Astrocyte (in vitro differentiated cells and primary cell): ENCODE results near the gene CDK15. TPM values are rescaled to one million over a fixed set of nuclear protein-coding genes. Genes with fewer than 3 reads are reported as not detected.

Experiments
- DNase-seq: peaks from one replicate; pipeline ENCODE4 v3.0.0-alpha.2; 2010; ENCODE audit warnings: low read depth
- FAIRE-seq: peaks from 2 replicates; lab custom pipeline; 2011; peaks lifted over from hg19 to GRCh38; lab: Jason Lieb, UNC
- H2AFZ ChIP-seq: 2 replicates; pipeline ENCODE4 v1.6.0; 2012; ENCODE audit warnings: low read depth, low read length, inconsistent platforms
- H3K27ac ChIP-seq: 2 replicates; pipeline ENCODE4 v1.5.1; 2011; ENCODE audit warnings: low read depth, low read length, inconsistent platforms
- H3K27me3 ChIP-seq: 2 replicates; pipeline ENCODE4 v1.6.0; 2011; ENCODE audit warnings: low read length, inconsistent platforms; ENCODE audit not compliant: insufficient read depth
- H3K36me3 ChIP-seq: 2 replicates; pipeline ENCODE4 v1.5.1; 2011; ENCODE audit warnings: low read length, inconsistent platforms; ENCODE audit not compliant: insufficient read depth
- H3K4me1 ChIP-seq: 2 replicates; pipeline ENCODE4 v1.5.1; 2011; ENCODE audit warnings: low read length, inconsistent platforms; ENCODE audit not compliant: insufficient read depth
- H3K4me2 ChIP-seq: 2 replicates; pipeline ENCODE4 v1.6.0; 2012; ENCODE audit warnings: low read length, inconsistent platforms
- H3K4me3 ChIP-seq: 2 replicates; pipeline ENCODE4 v1.5.1; 2011; ENCODE audit warnings: low read depth, mild to moderate bottlenecking, low read length, inconsistent platforms; ENCODE audit not compliant: insufficient read depth
- H3K79me2 ChIP-seq: 2 replicates; pipeline ENCODE4 v1.6.0; 2012; ENCODE audit warnings: mild to moderate bottlenecking, low read length, inconsistent platforms; ENCODE audit not compliant: insufficient read depth
- H3K9ac ChIP-seq: 2 replicates; pipeline ENCODE4 v1.6.0; 2012; ENCODE audit warnings: mild to moderate bottlenecking, low read length, inconsistent platforms
- H3K9me3 ChIP-seq: 2 replicates; pipeline ENCODE4 v1.5.1; 2012; ENCODE audit warnings: low read depth, mild to moderate bottlenecking, low read length, inconsistent platforms; ENCODE audit not compliant: insufficient read depth
- H4K20me1 ChIP-seq: 2 replicates; pipeline ENCODE4 v1.6.0; 2012; ENCODE audit warnings: low read length, inconsistent platforms; ENCODE audit not compliant: insufficient read depth
- H3K27ac Mint-ChIP-seq: one replicate; pipeline ENCODE4 v1.8.0; 2021; ENCODE audit warnings: mild to moderate bottlenecking, mixed read lengths; ENCODE audit not compliant: unreplicated experiment
- H3K27me3 Mint-ChIP-seq: one replicate; pipeline ENCODE4 v1.8.0; 2021; ENCODE audit warnings: low read depth, mixed read lengths; ENCODE audit not compliant: unreplicated experiment
- H3K36me3 Mint-ChIP-seq: one replicate; pipeline ENCODE4 v1.8.0; 2021; ENCODE audit warnings: low read depth, mixed read lengths; ENCODE audit not compliant: unreplicated experiment
- H3K4me1 Mint-ChIP-seq: one replicate; pipeline ENCODE4 v1.8.0; 2021; ENCODE audit warnings: low read depth, mixed read lengths; ENCODE audit not compliant: unreplicated experiment
- H3K4me3 Mint-ChIP-seq: one replicate; pipeline ENCODE4 v1.8.0; 2021; ENCODE audit warnings: mild to moderate bottlenecking, moderate library complexity, mixed read lengths; ENCODE audit not compliant: unreplicated experiment
- H3K9me3 Mint-ChIP-seq: one replicate; pipeline ENCODE4 v1.8.0; 2021; ENCODE audit warnings: mild to moderate bottlenecking, mixed read lengths; ENCODE audit not compliant: unreplicated experiment
- EZH2 ChIP-seq: IDR thresholded peaks from 2 replicates; pipeline ENCODE4 v1.6.1; 2012; ENCODE audit warnings: mild to moderate bottlenecking, low read length, inconsistent platforms; ENCODE audit not compliant: insufficient read depth
- total RNA-seq: library from RNA; stranded (reverse); gene quantifications from 2 replicates; pipeline ENCODE4 v1.2.1, GENCODE V29; 2021
- TF ChIP-seq, protein P1 (sequence below): IDR thresholded peaks from 2 replicates; pipeline ENCODE4 v1.5.1; 2011; ENCODE audit warnings: low read depth, mild to moderate bottlenecking, inconsistent platforms, low read length, moderate library complexity; ENCODE audit not compliant: insufficient read depth

CDK15 gene
- total RNA-seq, 1 donor from 2014 or later = 6.6 TPM

DNA sequence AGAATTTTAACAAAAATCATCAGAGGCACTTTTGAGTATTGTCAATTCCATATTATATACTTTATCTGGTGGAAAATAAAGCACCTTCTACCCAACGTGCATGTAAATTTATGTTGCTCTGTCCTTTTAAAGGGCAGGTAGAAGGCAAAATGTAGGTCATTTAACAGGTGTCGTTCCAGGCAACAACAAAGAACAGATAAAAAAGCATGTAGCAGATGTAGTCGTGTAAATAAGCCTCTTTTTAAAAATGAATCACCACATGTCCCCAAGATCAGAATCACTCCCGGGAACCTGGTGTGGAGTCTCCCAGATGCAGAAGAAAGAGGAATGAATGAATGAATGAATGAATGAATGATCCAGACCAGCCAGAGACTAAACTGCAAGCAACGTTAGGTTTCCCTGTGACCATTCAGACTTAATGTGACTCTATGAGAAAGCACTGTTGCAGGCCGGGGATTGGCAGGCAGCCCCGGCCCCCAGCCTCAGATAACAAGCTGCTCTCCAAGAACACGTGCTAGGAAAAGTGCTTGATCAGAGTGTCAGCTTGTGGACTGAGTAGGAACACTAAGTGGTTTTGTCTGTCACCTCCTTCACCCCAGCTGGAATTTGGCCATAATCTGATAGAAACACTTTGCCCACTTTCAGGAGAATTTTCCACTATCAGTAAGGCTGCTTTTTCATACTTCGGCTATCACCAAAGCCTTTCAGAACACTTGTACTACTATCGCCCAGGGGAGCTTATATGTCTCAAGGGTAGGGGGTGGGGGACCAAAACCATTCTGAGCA is 100.6 kb downstream of the CDK15 start:
- Histone ChIP-seq H3K27me3 (no peaks in the 10 kb centered on the region), H2AFZ (peak overlapping the region; percentile 22), H4K20me1 (no peaks in the 10 kb centered on the region), H3K27ac (no peak overlapping the region), H3K4me1 (peaks cover 36% of the 10 kb centered on the region), H3K9ac (no peak overlapping the region), H3K79me2 (no peaks in the 10 kb centered on the region), H3K9me3 (no peaks in the 10 kb centered on the region), H3K4me3 (no peak overlapping the region), H3K36me3 (no peaks in the 10 kb centered on the region), H3K4me2 (no peak overlapping the region)
- H3K27me3 Mint-ChIP-seq = no peaks in the 10 kb centered on the region
- TF ChIP-seq, protein P1, sequence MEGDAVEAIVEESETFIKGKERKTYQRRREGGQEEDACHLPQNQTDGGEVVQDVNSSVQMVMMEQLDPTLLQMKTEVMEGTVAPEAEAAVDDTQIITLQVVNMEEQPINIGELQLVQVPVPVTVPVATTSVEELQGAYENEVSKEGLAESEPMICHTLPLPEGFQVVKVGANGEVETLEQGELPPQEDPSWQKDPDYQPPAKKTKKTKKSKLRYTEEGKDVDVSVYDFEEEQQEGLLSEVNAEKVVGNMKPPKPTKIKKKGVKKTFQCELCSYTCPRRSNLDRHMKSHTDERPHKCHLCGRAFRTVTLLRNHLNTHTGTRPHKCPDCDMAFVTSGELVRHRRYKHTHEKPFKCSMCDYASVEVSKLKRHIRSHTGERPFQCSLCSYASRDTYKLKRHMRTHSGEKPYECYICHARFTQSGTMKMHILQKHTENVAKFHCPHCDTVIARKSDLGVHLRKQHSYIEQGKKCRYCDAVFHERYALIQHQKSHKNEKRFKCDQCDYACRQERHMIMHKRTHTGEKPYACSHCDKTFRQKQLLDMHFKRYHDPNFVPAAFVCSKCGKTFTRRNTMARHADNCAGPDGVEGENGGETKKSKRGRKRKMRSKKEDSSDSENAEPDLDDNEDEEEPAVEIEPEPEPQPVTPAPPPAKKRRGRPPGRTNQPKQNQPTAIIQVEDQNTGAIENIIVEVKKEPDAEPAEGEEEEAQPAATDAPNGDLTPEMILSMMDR = no peak
- no peak for TF ChIP-seq EZH2
- H3K36me3 Mint-ChIP-seq = no peaks in the 10 kb centered on the region
- no peaks in the 10 kb centered on the region for H3K9me3 Mint-ChIP-seq
- H3K4me1 Mint-ChIP-seq = peaks cover 31% of the 10 kb centered on the region
- DNase-seq (peak; percentile 47), FAIRE-seq (no peak)
- no peak overlapping the region for H3K4me3 Mint-ChIP-seq
- no peak overlapping the region for H3K27ac Mint-ChIP-seq

- Histone ChIP-seq H2AFZ (peak overlapping the region; percentile 22), H3K36me3 (no peaks in the 10 kb centered on the region), H3K79me2 (no peaks in the 10 kb centered on the region), H3K4me1 (peaks cover 36% of the 10 kb centered on the region), H3K4me2 (no peak overlapping the region), H3K4me3 (no peak overlapping the region), H3K27ac (no peak overlapping the region), H3K9ac (no peak overlapping the region), H3K9me3 (no peaks in the 10 kb centered on the region), H4K20me1 (no peaks in the 10 kb centered on the region), H3K27me3 (no peaks in the 10 kb centered on the region)
- Mint-ChIP-seq H3K9me3 (no peaks in the 10 kb centered on the region), H3K27ac (peak overlapping the region; percentile 75), H3K27me3 (no peaks in the 10 kb centered on the region), H3K4me1 (peaks cover 31% of the 10 kb centered on the region), H3K4me3 (no peak overlapping the region), H3K36me3 (no peaks in the 10 kb centered on the region)
- TF ChIP-seq EZH2 = no peak
- TF ChIP-seq, protein P1 = no peak
- DNase-seq = no peak
- no peak for FAIRE-seq
Observed at GRCh38 chr2:201907563-201907881, 101.2 kb downstream of the CDK15 start.

GRCh38 chr2:201908901-201909300 is 102.6 kb downstream of the CDK15 start:
- DNase-seq = peak; percentile 69
- H3K9ac ChIP-seq = peak overlapping the region; percentile 58
- H3K4me1 ChIP-seq = peaks cover 36% of the 10 kb centered on the region
- no peak overlapping the region for H2AFZ ChIP-seq
- no peaks in the 10 kb centered on the region for H3K36me3 Mint-ChIP-seq
- no peaks in the 10 kb centered on the region for H4K20me1 ChIP-seq
- no peak for FAIRE-seq
- TF ChIP-seq, protein P1 = no peak
- no peak for TF ChIP-seq EZH2
- H3K27ac Mint-ChIP-seq = peak overlapping the region; percentile 51
- H3K4me3 ChIP-seq = peak overlapping the region; percentile 39
- H3K27me3 Mint-ChIP-seq = no peaks in the 10 kb centered on the region
- peaks cover 31% of the 10 kb centered on the region for H3K4me1 Mint-ChIP-seq
- no peak overlapping the region for H3K4me3 Mint-ChIP-seq
- no peaks in the 10 kb centered on the region for H3K9me3 ChIP-seq
- no peaks in the 10 kb centered on the region for H3K27me3 ChIP-seq
- peak overlapping the region; percentile 83 for H3K4me2 ChIP-seq
- peak overlapping the region; percentile 89 for H3K27ac ChIP-seq
- no peaks in the 10 kb centered on the region for H3K36me3 ChIP-seq
- H3K79me2 ChIP-seq = no peaks in the 10 kb centered on the region
- H3K9me3 Mint-ChIP-seq = no peaks in the 10 kb centered on the region
